GDM1 (cell line): ENCODE results near the gene BLOC1S6.
A peak's percentile ranks its signal among the peaks of the same experiment; 100 is the strongest.

Experiments used
- DNase-seq: peaks from one replicate; lab custom pipeline; 2025; lab: John Stamatoyannopoulos, UW

Gene BLOC1S6, protein sequence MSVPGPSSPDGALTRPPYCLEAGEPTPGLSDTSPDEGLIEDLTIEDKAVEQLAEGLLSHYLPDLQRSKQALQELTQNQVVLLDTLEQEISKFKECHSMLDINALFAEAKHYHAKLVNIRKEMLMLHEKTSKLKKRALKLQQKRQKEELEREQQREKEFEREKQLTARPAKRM

GRCh38 chr15:45587095-45587862 is at the start of gene BLOC1S6:
Gene BLOC1S6 (plus strand): TSS chr15:45587379. CDS start chr15:45587444, 65 bp downstream.
- peak; percentile 87 for DNase-seq

DNA sequence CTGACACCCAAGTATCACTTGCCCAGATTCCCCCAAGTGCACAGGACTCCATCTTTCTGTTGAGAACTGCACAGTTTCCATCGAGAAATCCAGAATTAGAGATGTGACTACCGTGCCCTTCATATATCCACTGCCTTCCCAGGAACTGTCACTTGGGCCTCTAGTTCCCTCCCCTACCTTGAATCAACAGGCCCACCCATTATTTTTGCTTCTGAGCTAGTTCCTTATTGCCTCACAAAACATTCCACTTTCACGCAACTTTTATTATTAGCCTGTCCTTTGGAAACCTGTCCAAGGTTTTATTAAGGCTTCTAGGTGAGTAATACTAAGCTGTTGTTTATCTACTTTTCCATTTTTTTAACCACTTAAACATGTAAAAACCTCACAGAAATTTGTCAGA is 47.5 kb upstream of the BLOC1S6 start:
- no peak for DNase-seq

GRCh38 chr15:45540531-45540930 is 46.6 kb upstream of the BLOC1S6 start:
- DNase-seq, result no peak

DNA sequence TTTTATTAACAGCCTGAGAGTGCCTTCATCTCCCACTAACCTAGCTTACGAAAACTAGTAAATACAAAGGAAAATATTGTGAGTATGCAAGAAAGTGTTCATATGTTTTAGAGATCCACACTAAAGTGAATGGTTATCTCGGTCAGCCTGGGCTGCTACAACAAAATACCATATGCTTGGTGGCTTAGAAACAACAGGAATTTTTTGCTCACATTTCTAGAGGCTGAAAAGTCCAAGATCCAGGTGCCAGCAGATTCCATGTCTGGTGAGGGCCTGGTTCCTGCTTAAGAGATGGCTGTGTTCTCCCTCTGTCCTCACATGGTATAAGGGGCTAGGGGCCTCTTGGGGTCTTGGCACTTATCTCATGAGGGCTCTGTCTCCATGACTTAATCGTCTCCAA is 44.1 kb upstream of the BLOC1S6 start:
- DNase-seq, result no peak

- DNase-seq, result no peak
Observed at GRCh38 chr15:45544266-45545023, 42.7 kb upstream of the BLOC1S6 start.

GRCh38 chr15:45546789-45547188 is 40.4 kb upstream of the BLOC1S6 start:
- no peak for DNase-seq

DNA sequence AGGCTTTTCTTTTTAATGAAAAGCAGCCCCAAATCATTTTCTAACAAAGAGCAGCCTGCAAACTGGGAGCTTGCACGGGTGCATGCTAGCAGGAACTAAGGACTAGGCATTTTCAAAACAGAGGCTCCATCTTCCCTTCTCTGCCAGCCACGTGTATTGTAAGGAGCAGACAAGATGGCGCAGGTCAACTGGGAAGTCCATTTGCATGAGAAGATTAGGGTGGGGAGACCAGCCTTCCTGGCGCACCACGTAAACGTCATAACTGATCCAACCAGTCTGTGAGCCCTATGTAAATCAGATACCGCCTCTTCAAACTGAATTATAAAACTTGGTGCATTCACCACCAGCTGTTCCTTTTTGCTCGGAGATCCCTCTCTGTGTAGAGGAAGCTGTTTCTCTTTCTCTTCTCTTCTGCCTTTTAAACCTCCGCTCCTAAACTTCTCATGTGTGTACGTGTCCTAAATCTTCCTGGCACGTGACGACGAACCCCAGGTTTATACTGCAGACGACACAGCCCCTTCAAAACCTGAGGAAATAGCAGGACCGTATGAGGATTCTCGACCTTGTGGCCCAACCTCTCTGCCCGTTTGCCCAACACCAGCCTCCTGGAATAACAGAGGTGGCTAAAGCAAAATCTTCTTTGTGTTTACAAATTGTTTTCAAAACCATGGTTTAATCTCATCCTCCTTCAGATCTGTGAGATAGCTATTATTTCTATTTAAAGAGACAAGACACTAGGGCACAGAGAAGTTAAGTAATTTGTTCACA is 38.2 kb upstream of the BLOC1S6 start:
- DNase-seq, result no peak

DNA sequence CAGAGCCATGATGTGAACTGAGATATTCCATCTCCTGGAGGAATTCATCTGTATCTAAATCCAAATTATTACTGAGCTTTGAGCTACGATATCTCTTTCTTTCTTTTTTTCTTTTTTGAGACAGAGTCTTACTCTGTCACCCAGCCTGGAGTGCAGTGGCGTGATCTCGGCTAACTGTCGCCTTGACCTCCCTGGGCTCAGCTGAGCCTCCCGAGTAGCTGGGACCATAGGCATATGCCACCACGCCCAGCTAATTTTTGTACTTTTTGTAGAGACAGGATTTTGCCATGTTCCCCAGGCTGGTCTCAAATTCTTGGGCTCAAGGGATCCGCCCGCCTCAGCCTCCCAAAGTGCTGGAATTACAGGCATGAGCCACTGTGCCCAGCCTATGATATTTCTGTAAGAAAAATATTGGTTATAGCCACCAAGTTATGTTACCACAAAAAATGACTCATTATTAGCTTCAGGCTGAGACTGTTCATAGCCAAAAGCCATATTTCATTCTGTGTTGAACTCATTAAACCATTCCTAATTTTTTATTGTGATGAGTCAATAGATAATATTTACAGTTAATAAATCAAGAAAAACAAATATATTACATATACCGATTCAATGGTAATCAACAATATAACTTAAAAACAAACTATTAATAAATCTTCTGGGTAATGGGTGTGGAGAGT is 37.5 kb upstream of the BLOC1S6 start:
- no peak for DNase-seq

- DNase-seq, result no peak
Observed at GRCh38 chr15:45550436-45550835, 36.7 kb upstream of the BLOC1S6 start.

GRCh38 chr15:45551676-45552075 is 35.5 kb upstream of the BLOC1S6 start:
- DNase-seq, result no peak

GRCh38 chr15:45555934-45556608 is 31.1 kb upstream of the BLOC1S6 start:
- DNase-seq, result no peak

DNA sequence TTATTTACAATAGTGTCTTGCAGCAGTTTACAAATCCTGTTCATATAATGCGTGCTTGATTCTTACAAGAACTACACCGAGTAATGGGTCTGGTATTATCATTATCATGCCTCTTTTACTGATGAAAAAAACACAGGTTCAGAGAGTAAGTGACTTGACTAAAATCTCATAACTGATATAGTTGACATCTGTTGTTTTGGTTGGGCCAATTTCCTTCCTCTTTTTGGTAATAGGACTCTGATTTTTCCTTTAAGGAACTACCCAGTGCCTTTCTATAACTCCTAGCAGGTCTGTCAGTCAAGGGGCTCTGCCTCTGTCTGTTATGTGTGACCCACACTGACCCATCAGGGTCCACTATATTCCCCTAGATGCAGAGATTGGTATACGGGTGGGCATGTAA is 14.6 kb upstream of the BLOC1S6 start:
- no peak for DNase-seq

GRCh38 chr15:45573961-45574629 is 13.1 kb upstream of the BLOC1S6 start:
- DNase-seq, result no peak

DNA sequence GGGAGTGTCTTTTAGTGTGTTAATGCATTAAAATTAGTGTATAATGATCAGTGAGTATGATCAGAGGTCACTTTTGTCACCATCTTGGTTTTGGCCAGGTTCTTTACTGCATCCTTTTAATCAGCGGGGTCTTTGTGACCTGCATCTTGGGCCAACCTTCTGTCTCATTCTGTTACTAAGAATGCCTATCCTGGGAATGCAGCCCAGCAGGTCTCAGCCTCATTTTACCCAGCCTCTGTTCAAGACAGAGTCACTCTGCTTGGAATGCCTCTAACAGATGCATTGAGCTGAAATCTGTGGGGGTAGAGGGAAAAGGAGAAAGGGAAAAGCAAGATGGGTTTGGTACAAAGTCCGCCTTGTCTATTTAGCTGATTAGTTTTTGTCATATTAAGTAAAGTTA is 5.3 kb upstream of the BLOC1S6 start:
- DNase-seq, result no peak

DNA sequence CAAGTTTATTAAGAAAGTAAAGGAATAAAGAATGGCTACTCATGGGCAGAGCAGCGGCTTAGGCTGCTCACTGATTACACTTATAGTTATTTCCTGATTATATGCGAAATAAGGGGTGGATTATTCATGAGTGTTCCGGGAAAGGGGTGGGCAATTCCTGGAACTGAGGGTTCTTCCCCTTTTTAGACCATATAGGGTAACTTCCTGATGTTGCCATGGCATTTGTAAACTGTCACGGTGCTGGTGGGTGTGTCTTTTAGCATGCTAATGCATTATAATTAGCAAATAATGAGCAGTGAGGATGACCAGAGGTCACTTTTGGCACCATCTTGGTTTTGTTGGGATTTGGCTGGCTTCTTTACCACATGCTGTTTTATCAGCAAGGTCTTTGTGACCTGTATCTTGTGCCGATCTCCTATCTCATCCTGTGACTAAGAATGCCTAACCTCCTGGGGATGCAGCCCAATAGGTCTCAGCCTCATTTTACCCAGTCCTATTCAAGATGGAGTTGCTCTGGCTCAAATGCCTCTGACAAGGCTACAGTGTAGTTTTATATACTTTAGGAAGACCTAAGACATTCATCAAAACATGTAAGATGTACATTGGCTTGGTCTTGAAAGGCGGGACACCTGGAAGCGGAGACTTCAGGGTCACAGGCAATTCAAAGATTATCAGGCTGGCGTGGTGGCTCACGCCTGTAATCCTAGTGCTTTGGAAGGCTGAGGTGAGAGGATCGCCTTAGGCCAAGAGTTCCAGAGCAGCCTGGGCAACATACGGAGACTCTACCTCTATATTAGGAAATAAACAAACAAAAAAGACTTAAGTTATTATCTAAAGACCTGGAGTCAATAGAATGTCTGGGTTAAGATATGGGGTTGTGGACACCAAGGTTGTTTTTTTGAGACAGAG is 3.2 kb upstream of the BLOC1S6 start:
- DNase-seq, result no peak

DNA sequence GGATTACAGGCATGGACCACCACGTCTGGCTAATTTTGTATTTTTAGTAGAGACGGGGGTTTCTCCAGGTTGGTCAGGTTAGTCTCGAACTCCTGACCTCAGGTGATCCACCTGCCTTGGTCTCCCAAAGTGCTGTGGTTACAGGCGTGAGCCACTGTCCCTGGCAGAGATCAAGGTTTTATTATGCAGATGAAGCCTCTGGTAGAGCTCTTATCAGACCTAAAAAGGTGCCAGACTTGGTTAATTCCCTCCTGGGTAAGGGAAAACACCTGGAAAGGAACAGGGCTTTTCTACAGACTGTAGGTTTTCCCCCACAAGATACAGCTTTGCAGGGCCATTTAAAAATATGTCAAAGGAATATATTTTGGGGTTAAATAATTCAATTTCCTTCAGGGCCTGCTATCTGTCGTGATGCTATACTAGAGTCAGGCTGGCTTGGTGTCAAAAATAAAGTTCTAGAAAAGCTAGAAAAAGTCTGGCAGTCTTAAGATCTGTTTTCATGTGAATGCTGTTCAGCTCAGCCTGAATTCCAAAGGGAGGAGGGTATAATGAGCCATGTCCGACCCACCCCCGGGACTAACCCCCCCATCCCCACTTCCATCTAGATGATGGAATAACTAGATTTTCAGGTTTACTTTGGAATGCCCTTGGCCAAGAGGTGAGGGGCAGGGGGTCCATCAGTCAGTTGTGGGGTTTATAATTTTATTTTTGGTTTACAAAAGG is 1.9 kb upstream of the BLOC1S6 start:
- DNase-seq, result no peak

- DNase-seq, result no peak
Observed at GRCh38 chr15:45586125-45586524, 1.1 kb upstream of the BLOC1S6 start.

DNA sequence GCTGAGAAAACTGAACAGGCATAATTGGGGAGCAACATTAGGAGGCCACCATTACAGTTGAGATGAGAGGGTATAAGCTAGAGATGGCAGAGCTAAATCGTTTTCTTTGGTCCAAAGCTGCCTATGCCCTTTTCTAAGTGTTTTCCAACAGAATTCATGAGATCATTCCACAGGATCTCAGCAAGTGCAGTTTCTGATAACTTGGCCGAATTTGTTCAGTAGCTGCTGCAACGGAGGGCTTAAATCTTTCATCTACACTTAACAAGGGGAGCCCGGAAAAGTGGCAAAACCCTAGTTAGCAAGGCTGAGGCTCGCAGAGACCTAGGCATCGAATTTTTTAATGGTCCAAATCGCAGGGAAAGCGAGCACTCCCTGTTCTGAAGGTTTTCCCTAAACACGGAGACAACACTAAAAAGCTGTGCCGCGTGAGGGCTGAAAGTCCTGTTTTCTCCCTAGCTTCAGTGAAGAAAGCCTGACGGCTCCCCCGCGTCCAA is 531 bp upstream of the BLOC1S6 start:
- DNase-seq, result no peak

DNA sequence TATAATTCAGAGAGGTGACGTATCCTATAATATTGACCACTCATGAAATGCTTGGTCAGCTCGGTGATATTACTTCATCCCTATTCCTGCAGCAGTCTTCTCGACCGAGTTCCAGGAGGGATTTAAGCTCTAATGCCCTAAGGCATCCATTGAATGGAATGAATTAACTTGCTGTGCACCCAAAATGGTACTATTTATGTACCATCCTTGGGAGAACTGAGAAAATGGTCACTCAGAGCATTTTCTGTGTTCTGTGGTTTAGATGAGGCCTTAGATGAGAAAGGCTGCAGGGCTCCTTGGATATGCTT is 638 bp downstream of the BLOC1S6 start:
- no peak for DNase-seq
